ENCODE measurements around the gene CTCFL.

Gene CTCFL

GRCh38 chr20:57459897-57460296 lies 65.0 kb downstream of the CTCFL start:
- no peak for DNase-seq

GRCh38 chr20:57459278-57459677 lies 65.7 kb downstream of the CTCFL start:
- no peak for DNase-seq

GRCh38 chr20:57458400-57459160 lies 66.4 kb downstream of the CTCFL start:
- DNase-seq = no peak

- DNase-seq = no peak
These were observed 67.5 kb downstream of the CTCFL start for GRCh38 chr20:57457243-57458095.

- no peak for DNase-seq
These were observed 68.8 kb downstream of the CTCFL start for GRCh38 chr20:57456116-57456515.

- no peak for DNase-seq
These were observed 69.6 kb downstream of the CTCFL start for GRCh38 chr20:57455386-57455785.

- DNase-seq = no peak
These were observed 72.9 kb downstream of the CTCFL start for GRCh38 chr20:57451795-57452661.

GRCh38 chr20:57451431-57451794 lies 73.5 kb downstream of the CTCFL start:
- DNase-seq = no peak

- no peak for DNase-seq
These were observed 74.0 kb downstream of the CTCFL start for GRCh38 chr20:57450931-57451330.

- no peak for DNase-seq
These were observed 74.5 kb downstream of the CTCFL start for GRCh38 chr20:57450419-57450818.

- no peak for DNase-seq
These were observed 75.3 kb downstream of the CTCFL start for GRCh38 chr20:57449398-57450354.

- DNase-seq = no peak
These were observed 76.1 kb downstream of the CTCFL start for GRCh38 chr20:57448764-57449354.
